Myocyte (in vitro differentiated cells): Measurements from ENCODE around the gene KPNA3. TPM values are rescaled to one million over a fixed set of nuclear protein-coding genes. Genes with fewer than 3 reads are reported as not detected.
"Not testable (repeated sequence)": the region's sequence is repeated elsewhere in the genome, so short reads cannot be mapped to it uniquely, and the experiment has no call there.

ENCODE experiments used
- DNase-seq: peaks from one replicate; pipeline ENCODE4 v3.0.0-alpha.2; 2012; ENCODE audit warnings: low read depth
- polyA plus RNA-seq: library from polyadenylated mRNA; unstranded; fragments of >200 nt; gene quantifications from one replicate; pipeline ENCODE4 v1.2.1, GENCODE V29; 2012; ENCODE audit warnings: missing spikeins
- total RNA-seq: library from RNA; depleted of rRNA; stranded (reverse); fragments of >200 nt; gene quantifications from 2 replicates; pipeline ENCODE4 v1.2.3, GENCODE V29; 2014

Gene KPNA3, protein sequence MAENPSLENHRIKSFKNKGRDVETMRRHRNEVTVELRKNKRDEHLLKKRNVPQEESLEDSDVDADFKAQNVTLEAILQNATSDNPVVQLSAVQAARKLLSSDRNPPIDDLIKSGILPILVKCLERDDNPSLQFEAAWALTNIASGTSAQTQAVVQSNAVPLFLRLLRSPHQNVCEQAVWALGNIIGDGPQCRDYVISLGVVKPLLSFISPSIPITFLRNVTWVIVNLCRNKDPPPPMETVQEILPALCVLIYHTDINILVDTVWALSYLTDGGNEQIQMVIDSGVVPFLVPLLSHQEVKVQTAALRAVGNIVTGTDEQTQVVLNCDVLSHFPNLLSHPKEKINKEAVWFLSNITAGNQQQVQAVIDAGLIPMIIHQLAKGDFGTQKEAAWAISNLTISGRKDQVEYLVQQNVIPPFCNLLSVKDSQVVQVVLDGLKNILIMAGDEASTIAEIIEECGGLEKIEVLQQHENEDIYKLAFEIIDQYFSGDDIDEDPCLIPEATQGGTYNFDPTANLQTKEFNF
- total RNA-seq: 33.0 and 35.8 TPM in 2 replicates
- 23.3 TPM for polyA plus RNA-seq

- peak; percentile 98 for DNase-seq
These were observed at the start of gene KPNA3 for GRCh38 chr13:49792550-49793324. KPNA3 (minus strand) TSS chr13:49792682; CDS start chr13:49792506, 176 bp downstream.

GRCh38 chr13:49841964-49842363 lies 49.5 kb upstream of the KPNA3 start:
- DNase-seq: no peak

DNA sequence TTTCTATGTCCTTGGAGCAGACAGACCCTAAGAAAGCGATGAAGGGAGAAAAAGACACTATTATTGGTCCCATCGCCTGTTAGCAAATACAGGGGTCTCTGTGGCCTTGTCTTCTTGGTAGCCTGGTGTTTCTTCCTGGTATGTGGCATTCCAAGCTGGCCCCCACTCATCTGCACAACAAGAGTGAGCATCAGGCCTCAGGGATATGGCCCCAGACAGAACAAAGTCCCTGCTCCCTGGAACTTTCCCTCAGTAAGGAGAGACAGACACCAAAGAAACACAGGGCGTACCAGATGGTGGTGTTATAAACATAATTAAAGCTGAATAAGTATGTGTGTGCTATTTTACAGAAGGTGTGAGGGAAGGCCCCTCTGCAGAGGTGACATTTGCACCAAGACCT lies 48.2 kb upstream of the KPNA3 start:
- no peak for DNase-seq

DNA sequence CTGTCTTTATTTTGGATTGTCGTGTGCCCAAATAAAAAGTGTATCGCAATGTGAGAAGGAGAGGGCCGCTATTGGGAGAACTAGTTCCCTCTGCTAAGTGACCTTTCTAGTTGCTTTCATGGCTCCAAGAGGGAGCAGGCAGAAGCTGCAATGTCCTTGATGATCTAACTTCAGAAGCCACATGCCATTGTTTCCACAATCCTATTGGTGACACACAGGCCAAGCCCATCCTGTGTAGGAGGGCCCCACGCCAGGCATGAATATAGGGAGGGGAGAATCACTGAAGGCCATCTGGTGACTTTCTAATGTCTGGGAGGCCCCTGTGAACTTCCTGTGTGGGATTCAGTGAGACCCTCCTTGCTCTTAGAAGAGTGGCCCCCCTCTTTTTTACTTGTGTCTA lies 47.8 kb upstream of the KPNA3 start:
- DNase-seq: no peak

GRCh38 chr13:49838989-49839388 lies 46.5 kb upstream of the KPNA3 start:
- DNase-seq: no peak

DNA sequence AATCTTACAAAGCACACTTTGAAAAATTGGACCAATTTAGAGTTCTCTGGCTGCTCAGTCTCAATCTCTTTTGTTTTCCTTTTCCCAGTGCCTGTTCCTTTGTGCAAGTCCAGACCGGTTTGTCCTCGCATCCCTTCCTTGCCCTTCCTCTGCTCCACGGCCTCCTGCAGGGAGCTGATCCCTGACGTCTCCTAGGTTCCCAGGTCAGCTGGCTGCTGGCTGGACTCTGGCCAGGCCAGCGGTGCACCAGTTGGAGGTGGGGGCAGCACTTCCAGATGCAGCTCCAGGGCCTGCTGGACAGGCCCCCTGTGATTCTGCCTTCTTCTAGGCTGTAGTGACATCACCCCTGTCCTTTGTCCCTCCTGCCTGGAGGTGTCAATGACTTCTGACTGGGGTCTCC lies 44.0 kb upstream of the KPNA3 start:
- no peak for DNase-seq

- peak; percentile 81 for DNase-seq
These were observed 40.9 kb upstream of the KPNA3 start for GRCh38 chr13:49833402-49833801.

- DNase-seq: no peak
These were observed 39.0 kb upstream of the KPNA3 start for GRCh38 chr13:49831455-49831854.

DNA sequence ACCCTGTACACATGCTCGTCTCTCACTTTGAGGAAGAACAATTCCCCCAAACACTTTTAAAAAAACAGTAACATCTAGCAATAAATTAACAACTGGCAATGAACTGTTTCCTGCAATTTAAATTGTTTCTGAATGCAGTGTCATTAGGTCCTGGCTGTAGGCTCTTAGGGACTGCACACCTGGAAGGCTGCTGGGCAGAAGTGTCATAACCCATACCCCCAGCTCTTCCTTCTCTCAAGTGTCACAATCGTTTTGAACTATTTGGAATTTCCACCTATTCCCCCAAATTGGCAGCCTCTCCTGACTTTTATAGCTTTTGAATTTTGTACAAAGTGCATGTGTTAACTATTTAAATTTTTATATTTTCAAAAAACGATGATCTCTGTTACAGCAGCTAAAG lies 38.2 kb upstream of the KPNA3 start:
- DNase-seq: no peak

DNA sequence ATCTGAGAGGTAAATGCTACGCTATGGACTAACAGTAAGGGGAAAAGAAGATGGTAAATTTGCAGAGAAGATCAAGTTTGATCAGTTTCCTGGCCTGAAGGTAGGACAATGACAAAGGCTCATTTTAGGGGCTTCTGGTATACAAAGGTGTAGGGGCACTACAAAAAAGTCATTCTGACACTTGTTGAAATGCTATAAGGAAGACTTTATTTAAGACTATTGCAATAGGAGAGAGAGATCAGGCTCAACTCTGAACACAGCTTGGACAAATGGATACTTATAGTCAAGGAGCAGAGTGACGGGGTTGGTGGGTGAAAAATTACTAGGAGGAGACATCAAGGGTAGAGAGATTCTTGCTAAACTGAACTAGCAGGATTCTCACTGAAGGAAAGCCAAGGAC lies 37.2 kb upstream of the KPNA3 start:
- no peak for DNase-seq

GRCh38 chr13:49828453-49828852 lies 36.0 kb upstream of the KPNA3 start:
- no peak for DNase-seq

DNA sequence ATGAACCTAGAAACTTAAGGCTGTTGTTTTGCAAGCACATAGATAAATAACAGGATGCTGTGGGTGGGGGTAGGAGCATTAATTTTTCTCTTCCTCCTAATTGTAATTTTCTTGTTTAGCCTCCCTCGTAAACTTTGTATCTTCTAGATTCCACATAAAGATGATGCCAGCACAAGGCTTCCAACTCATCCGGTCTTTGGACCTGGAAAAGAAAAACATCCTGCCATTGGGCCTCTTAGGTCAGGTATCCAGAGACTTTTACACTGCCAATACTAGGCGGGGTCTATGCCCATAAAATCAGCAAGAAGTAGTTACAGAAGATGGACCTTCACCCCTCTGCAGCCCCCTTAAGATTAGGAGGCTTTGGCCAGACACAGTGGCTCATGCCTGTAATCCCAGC lies 35.4 kb upstream of the KPNA3 start:
- no peak for DNase-seq

GRCh38 chr13:49827336-49827735 lies 34.9 kb upstream of the KPNA3 start:
- no peak for DNase-seq

DNA sequence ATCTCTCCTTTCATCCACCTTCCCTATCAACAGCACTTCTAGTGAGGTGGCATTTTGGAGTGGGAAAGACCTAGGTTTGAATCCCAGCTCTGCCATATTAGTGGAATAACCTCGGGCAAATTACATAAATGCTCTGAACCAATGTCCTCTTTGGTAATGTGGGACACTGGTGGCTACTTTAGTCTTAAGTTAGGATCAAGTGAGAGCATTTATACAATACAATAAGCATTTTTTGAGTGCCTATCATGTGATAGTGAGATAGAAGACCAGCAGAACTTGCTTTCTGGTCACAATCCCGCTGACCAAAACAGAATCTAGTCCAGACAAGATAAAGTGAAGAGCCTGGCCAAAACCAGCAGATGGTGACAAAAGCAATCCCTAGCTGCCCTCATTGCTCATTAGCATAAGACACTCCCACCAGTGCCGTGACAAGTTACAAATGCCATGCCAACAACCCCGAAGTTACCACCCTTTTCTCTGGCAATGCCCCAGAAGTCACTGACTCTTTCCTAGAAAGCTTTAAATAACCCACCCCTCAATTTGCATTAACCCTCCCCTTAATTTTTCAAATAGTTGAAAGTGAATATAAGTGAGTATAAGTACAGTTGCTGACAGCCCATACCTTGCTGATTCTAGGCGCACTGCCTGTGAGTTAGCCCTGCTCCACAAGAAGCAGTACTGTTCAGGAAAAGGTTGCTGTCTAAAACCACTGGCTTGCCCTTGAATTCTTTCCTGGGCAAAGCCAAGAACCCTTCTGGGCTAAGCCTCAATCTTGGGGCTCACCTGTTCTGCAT lies 28.9 kb upstream of the KPNA3 start:
- peak; percentile 34 for DNase-seq

DNA sequence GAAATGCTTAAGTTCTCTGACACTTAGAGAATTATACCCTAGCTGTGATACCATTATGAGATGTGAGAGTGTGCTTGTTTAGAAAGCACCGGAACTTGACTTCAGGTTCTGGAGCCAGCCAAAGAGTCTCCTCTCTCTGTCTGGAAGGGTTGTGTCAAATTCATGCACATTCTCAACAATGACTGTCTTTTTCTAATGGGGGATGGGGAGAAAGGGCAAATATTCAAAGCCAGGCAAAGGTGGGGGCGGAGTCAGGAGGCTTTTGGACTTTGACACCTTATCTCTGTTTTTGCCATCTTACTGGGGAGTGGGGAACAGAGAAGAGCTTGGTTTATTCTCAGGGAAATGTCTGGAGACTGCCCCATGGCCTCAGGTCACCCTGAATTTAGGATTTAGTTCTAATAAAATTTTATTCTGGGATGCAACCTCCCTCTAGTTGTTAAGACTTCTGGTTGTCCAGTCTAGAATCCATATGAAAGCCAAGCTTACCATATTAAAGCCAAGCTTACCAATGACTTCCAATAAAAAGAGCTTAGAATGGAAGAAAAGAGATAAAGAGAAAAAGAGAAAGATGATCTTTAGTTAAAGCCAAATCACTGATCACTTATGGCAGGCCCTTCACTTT lies 28.2 kb upstream of the KPNA3 start:
- no peak for DNase-seq

- DNase-seq: not testable (repeated sequence)
These were observed 23.6 kb upstream of the KPNA3 start for GRCh38 chr13:49816047-49816446.

GRCh38 chr13:49814551-49815270 lies 22.2 kb upstream of the KPNA3 start:
- no peak for DNase-seq

DNA sequence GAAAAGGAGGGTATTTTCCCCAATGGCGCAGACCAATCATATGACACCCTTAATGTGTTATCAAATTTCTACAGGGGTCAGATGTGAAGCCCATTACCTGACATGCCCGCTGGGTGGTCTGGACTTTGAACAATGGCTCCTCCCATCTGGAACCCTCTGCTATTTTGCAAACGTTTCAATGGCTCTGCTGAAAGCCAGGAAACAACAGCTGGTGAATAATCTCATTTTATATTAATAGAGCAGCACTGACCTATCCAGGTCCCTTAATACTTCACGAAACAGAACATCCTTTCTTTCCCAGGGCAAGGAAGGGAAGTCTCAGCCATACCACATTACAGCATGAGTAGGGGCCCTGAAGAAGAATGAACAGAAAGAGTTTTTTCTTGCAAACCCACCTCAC lies 20.3 kb upstream of the KPNA3 start:
- peak; percentile 67 for DNase-seq

DNA sequence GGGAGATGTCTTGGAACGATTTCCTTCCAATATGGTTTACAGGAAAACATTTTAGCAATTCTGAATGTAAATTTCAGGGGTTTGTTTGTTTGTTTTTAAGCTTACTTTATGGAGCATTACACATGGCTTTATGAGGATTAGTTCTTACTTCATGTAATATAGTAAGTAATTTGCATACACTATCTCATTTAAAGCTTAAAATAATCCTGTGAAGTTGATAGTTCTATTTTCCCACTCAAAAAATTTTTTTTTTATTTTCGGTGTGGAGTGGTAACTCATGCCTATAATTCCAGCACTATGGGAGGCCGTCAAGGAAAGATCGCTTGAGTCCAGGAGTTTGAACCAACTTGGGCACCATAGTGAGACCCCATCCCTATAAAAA lies 19.0 kb upstream of the KPNA3 start:
- no peak for DNase-seq
